GM12875 (cell line): Measurements from ENCODE around the gene WNT9A.

Experiments
- H3K4me3 ChIP-seq: one replicate; pipeline ENCODE4 v1.5.1; 2011; ENCODE audit warnings: low read depth, low read length, control low read depth
- CTCF ChIP-seq: IDR thresholded peaks from 2 replicates; pipeline ENCODE4 v1.5.1; 2011; ENCODE audit warnings: low read depth, mild to moderate bottlenecking, control low read depth, inconsistent platforms, low read length, moderate library complexity, borderline replicate concordance; ENCODE audit not compliant: insufficient read depth

Gene WNT9A

GRCh38 chr1:227919906-227920305 lies 27.8 kb downstream of the WNT9A start:
- no peak overlapping the region for H3K4me3 ChIP-seq
- TF ChIP-seq CTCF = no peak

DNA sequence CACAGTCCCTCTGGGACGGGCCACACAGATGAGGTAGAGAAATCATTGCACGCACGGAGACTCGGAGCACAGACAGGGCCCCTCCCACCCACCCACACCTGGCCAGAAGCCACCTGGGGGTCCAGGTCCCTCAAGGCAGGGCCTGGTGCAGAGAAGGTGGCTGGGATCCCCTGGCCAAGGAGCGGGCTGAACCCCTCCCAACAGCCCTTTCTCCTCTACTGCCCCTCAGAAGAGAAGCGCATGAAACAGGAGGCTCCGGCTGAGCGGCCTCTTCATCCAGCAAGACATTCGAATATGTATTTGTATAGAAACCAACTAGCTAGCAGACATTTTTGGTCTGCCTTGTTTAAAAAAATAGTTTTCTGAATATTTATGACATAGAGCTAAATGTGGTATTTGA lies 29.0 kb downstream of the WNT9A start:
- TF ChIP-seq CTCF = no peak
- no peak overlapping the region for H3K4me3 ChIP-seq

DNA sequence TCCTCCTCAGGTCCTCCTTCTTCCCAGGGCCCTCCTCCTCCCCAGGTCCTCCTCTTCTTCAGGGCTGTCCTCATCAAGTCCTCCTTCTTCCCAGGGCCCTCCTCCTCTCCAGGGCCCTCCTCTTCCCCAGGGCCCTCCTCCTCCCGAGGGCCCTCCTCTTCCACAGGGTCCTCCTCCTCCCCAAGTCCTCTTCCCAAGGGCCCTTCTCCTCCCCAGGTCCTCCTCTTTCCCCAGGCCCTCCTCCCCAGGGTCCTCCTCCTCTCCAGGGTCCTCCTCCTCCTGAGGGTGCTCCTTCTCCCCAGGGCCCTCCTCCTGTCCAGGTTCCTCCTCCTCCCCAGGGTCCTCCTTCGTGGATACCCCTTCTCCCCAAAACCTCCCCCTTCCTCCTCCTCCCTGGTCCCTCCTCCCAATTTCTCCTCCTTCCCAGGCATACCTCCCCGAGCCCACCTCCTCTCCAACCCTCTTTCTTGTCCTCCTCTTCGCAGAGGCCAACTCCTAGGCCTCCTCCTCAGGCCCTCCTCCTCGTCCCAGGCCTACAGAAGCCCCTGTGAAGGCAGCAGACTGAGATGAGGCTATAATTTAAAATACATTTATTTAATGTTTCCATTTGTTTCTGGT lies 29.5 kb downstream of the WNT9A start:
- H3K4me3 ChIP-seq = no peak overlapping the region
- no peak for TF ChIP-seq CTCF

- TF ChIP-seq CTCF = no peak
- no peak overlapping the region for H3K4me3 ChIP-seq
These were observed 30.4 kb downstream of the WNT9A start for GRCh38 chr1:227917081-227917950.

DNA sequence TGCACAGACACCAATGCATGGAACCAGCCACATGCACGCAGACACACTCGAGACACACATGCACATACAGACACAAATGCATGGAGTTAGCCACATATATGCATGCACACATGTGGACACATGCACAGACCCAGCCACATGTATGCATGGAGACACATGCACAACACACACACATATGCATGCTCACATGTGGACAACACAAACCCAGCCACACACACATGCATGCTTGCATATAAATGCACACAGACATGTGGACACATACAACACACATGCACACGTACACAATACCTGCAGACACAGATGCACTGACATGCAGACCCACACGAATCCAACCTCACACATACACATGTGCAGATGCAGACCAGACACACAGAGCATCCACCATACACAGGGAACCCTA lies 31.1 kb downstream of the WNT9A start:
- no peak for TF ChIP-seq CTCF
- H3K4me3 ChIP-seq = no peak overlapping the region

DNA sequence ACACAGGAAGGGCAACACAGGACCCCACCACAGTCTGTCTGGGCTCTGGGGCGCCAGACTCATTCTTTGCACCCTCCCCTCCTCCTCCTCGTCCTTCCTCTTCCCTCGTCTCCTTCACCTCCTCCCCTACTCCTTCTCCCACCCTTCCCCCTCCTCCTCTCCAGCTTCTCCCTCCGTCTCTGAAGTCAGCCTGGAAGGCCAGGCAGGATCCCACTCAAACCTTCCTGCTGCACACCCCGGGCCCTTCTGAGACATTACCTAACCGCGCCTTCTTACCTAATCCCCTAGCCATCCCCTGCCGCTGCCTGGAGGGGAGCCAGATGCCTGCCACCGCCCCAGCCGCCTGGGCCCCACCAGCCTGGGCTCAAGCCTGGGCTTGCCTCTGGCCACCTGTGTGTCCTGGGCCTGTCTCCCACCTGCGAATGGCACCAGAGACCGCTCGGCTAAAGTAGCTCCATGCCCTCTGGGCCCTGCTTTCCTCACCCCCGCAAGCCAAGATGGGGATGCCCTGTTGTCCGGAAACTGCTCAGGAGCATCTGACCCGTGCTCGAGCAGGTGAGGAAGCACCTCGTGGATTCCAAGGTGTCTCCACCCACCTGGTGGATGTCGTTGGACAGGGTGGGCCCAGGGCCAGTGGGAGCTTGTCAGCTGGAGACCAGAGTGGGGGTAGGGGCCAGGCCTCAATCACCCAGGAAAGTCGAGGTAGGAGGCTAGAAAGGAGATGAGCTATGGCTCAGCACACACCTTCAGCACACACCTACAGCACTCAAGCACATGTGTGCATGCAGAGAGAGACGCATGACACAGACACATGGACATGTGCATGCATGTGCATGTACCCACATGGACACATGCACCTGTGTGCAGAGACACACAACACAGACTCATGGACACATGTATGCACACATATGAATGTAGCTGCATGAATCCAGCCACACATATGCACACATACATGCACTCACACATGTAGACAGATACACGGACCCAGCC lies 31.9 kb downstream of the WNT9A start:
- no peak overlapping the region for H3K4me3 ChIP-seq
- no peak for TF ChIP-seq CTCF
